22Rv1 (cell line): ENCODE measurements around the gene INPP1.

ENCODE experiments used
- ZFX ChIP-seq: fragments of 450-650 bp; IDR thresholded peaks from 2 replicates; pipeline ENCODE4 v1.6.1; 2017; ENCODE audit warnings: antibody characterized with exemption, borderline replicate concordance
- TF ChIP-seq, protein P1 (sequence below): fragments of 450-650 bp; IDR thresholded peaks from 2 replicates; pipeline ENCODE4 v1.5.1; 2017; ENCODE audit warnings: mild to moderate bottlenecking

DNA sequence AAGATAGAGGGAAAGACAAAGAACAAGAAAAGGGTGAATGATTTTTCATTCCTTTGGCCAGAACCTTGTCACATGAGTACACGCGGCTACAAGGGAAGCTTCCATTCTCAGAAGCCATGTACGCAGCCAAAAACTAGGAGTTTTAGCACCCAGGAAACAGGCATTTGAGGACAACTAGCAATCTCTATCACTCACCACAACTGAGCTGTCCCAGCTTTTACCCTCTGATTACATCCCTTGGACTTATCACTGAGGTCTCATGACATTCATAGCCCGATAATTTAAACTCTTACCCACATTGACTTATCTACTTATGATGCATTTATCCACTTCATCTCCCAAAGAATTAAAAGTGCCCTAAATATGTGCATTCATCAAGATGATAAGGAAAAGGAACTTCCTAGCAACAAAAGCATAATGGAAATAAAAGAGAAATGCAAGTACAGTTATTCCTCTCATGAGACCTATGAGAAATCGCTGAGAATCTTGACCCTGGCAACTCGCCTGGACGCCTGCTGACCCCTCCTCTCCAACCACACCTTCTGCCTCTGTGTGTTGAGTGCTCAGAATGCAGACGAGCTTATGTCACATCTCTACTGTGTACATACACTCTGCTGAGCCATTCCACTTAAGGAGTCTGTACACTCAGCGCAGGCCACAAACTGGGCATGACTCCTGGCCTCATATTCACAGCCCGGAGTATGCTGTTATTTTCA, 36.0 kb downstream of the INPP1 start:
- TF ChIP-seq, protein P1, sequence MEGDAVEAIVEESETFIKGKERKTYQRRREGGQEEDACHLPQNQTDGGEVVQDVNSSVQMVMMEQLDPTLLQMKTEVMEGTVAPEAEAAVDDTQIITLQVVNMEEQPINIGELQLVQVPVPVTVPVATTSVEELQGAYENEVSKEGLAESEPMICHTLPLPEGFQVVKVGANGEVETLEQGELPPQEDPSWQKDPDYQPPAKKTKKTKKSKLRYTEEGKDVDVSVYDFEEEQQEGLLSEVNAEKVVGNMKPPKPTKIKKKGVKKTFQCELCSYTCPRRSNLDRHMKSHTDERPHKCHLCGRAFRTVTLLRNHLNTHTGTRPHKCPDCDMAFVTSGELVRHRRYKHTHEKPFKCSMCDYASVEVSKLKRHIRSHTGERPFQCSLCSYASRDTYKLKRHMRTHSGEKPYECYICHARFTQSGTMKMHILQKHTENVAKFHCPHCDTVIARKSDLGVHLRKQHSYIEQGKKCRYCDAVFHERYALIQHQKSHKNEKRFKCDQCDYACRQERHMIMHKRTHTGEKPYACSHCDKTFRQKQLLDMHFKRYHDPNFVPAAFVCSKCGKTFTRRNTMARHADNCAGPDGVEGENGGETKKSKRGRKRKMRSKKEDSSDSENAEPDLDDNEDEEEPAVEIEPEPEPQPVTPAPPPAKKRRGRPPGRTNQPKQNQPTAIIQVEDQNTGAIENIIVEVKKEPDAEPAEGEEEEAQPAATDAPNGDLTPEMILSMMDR, result no peak
- TF ChIP-seq ZFX, result no peak
